ENCODE results near the gene POTEC.
"Not testable (repeated sequence)": the region's sequence is repeated elsewhere in the genome, so short reads cannot be mapped to it uniquely, and the experiment has no call there.

The POTEC gene

GRCh38 chr18:14471286-14471685 is 72.1 kb downstream of the POTEC start:
- CTCF ChIA-PET; DNase-seq (ENCODE audit: extremely low spot score); POLR2A ChIA-PET: not testable (repeated sequence)

- CTCF ChIA-PET; POLR2A ChIA-PET; DNase-seq (ENCODE audit: extremely low spot score): not testable (repeated sequence)
Observed at GRCh38 chr18:14470446-14470845, 73.0 kb downstream of the POTEC start.

GRCh38 chr18:14470046-14470445 is 73.4 kb downstream of the POTEC start:
- CTCF ChIA-PET; DNase-seq (ENCODE audit: extremely low spot score); POLR2A ChIA-PET: not testable (repeated sequence)

GRCh38 chr18:14465989-14466388 is 77.4 kb downstream of the POTEC start:
- CTCF ChIA-PET; DNase-seq (ENCODE audit: extremely low spot score); POLR2A ChIA-PET: not testable (repeated sequence)
